Endodermal cell (in vitro differentiated cells): ENCODE data around the gene GHDC. TPM values are rescaled to one million over a fixed set of nuclear protein-coding genes. Genes with fewer than 3 reads are reported as not detected.

Experiments
- DNase-seq: peaks from one replicate; pipeline ENCODE4 v3.0.0-alpha.2; 2017
- H3K27ac ChIP-seq: 2 replicates; pipeline ENCODE4 v1.5.1; 2013; ENCODE audit warnings: mild to moderate bottlenecking, low read depth, low read length, moderate library complexity
- H3K27me3 ChIP-seq: 2 replicates; pipeline ENCODE4 v1.6.1; 2013; ENCODE audit warnings: mild to moderate bottlenecking, low read length, moderate library complexity; ENCODE audit not compliant: insufficient read depth, control insufficient read depth, poor library complexity, severe bottlenecking
- H3K36me3 ChIP-seq: 2 replicates; pipeline ENCODE4 v1.7.0; 2013; ENCODE audit warnings: mild to moderate bottlenecking, low read length, moderate library complexity; ENCODE audit not compliant: control insufficient read depth, insufficient read depth
- H3K4me1 ChIP-seq: one replicate; pipeline ENCODE4 v1.7.0; 2013; ENCODE audit warnings: low read length; ENCODE audit not compliant: control insufficient read depth, insufficient read depth
- H3K4me3 ChIP-seq: 2 replicates; pipeline ENCODE4 v1.5.1; 2013; ENCODE audit warnings: mild to moderate bottlenecking, low read length, moderate library complexity
- H3K9ac ChIP-seq: 2 replicates; pipeline ENCODE4 v1.6.1; 2013; ENCODE audit warnings: mild to moderate bottlenecking, low read length, moderate library complexity; ENCODE audit not compliant: poor library complexity, severe bottlenecking; ENCODE audit errors: extremely low read depth
- H3K9me3 ChIP-seq: 2 replicates; pipeline ENCODE4 v1.6.1; 2013; ENCODE audit warnings: mild to moderate bottlenecking, low read length, moderate library complexity; ENCODE audit not compliant: control insufficient read depth
- H3K27ac Mint-ChIP-seq: 2 replicates; pipeline ENCODE4 v1.8.0; 2020; ENCODE audit warnings: mixed read lengths
- H3K27me3 Mint-ChIP-seq: 2 replicates; pipeline ENCODE4 v1.8.0; 2021; ENCODE audit warnings: mild to moderate bottlenecking, mixed read lengths; ENCODE audit not compliant: insufficient read depth
- H3K36me3 Mint-ChIP-seq: 2 replicates; pipeline ENCODE4 v1.8.0; 2020; ENCODE audit warnings: low read depth, mixed read lengths
- H3K4me1 Mint-ChIP-seq: 2 replicates; pipeline ENCODE4 v1.8.0; 2020; ENCODE audit warnings: mixed read lengths
- H3K4me3 Mint-ChIP-seq: 2 replicates; pipeline ENCODE4 v1.8.0; 2020; ENCODE audit warnings: mild to moderate bottlenecking, moderate library complexity, mixed read lengths
- H3K9me3 Mint-ChIP-seq: 2 replicates; pipeline ENCODE4 v1.8.0; 2020; ENCODE audit warnings: mild to moderate bottlenecking, mixed read lengths
- WGBS, 2 experiments: methylation state at CpG; one replicate each; pipeline versions ENCODE4 v1.1.5 to v1.1.7; 2013; ENCODE audit warnings: missing lambda C conversion rate in 2 of 2, mixed read lengths in 1 of 2; ENCODE audit not compliant: insufficient coverage in 1 of 2, insufficient read length in 1 of 2; 5-methylcytosine and 5-hydroxymethylcytosine counted together
- total RNA-seq, 2 donors: library from RNA; stranded (reverse); fragmentation: NEBNext Ultra II Directional in 1 of 2; extraction: Animal tissue kit (Norgen Biotek cat#: 25700) in 1 of 2; gene quantifications; 2 replicates in 1 of 2; 3 replicates in 1 of 2; pipeline ENCODE4 v1.2.1, GENCODE V29; 2021
- TF ChIP-seq, protein P1 (sequence below): fragments of 200-600 bp; sonication (generic); conservative IDR thresholded peaks from 2 replicates; pipeline ENCODE4 v1.5.0; 2021; ENCODE audit warnings: antibody characterized with exemption, mild to moderate bottlenecking

Gene GHDC
- total RNA-seq, 2 donors from 2014 or later: 4.4 to 8.4 TPM

DNA sequence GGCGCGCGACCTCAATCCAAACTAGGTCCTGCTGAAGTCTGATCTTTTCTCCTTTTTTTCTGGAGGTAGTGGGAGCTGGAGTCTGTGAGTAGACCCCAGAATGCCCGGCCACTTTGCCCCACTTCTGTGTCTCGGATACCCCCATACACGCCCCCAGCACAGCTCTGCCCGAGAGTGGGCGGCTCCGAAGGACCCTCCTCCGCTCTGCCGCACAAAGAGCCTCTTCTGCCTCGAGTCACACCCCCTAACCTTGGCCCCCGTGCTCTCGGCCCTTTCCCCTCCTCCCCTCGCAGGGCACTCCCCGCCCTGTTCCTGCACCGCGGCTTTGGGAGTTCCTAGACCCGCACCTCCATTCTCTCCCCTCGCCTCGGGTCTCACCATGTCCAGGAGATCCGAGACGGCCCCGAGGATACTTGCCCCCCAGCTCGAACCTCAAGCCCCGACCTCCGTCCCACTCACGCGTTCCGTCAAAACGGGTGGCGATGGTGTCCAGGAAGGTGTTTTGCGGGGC, 13.8 kb downstream of the GHDC start:
- H3K27me3 ChIP-seq: peaks cover 69% of the 10 kb centered on the region
- H3K4me1 ChIP-seq: peaks cover 2% of the 10 kb centered on the region
- 0 to 2% methylated on average over 6 to 33 of the region's 33 CpGs for WGBS, 2 experiments
- no peak overlapping the region for H3K9ac ChIP-seq
- H3K4me3 ChIP-seq: peak overlapping the region; percentile 68
- H3K9me3 ChIP-seq: no peaks in the 10 kb centered on the region
- Mint-ChIP-seq H3K27me3 (peaks cover 78% of the 10 kb centered on the region), H3K4me3 (peak overlapping the region; percentile 53), H3K36me3 (no peaks in the 10 kb centered on the region), H3K27ac (no peak overlapping the region), H3K4me1 (peaks cover 8% of the 10 kb centered on the region), H3K9me3 (no peaks in the 10 kb centered on the region)
- peak; percentile 82 for DNase-seq
- TF ChIP-seq, protein P1, sequence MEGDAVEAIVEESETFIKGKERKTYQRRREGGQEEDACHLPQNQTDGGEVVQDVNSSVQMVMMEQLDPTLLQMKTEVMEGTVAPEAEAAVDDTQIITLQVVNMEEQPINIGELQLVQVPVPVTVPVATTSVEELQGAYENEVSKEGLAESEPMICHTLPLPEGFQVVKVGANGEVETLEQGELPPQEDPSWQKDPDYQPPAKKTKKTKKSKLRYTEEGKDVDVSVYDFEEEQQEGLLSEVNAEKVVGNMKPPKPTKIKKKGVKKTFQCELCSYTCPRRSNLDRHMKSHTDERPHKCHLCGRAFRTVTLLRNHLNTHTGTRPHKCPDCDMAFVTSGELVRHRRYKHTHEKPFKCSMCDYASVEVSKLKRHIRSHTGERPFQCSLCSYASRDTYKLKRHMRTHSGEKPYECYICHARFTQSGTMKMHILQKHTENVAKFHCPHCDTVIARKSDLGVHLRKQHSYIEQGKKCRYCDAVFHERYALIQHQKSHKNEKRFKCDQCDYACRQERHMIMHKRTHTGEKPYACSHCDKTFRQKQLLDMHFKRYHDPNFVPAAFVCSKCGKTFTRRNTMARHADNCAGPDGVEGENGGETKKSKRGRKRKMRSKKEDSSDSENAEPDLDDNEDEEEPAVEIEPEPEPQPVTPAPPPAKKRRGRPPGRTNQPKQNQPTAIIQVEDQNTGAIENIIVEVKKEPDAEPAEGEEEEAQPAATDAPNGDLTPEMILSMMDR: no peak
- H3K36me3 ChIP-seq: no peaks in the 10 kb centered on the region
- H3K27ac ChIP-seq: no peak overlapping the region

DNA sequence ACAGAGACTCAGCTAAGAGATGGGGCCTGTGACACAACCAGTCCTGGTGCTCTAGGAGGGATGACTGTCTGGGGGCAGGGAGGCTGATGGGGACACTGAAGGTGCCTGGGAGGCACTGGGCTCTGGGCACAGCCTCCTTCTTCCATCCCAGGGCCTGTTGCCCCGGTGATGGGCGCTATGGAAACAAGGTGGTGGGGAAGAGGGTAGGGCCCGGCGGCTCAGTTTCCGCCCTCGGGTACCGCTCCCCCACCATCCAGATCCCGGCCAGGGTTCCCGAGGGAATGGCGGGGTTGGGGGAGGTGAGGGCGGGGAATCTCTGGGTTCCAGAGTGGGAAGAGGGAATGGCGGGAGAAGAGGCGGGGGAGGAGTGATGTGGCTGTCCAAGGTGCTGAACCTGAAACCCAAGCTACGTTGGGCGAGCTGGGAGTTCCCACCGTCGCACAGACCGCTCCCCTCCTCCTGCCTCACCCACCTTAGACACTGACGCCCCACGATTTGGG, 14.3 kb downstream of the GHDC start:
- peak; percentile 96 for DNase-seq
- H3K27ac Mint-ChIP-seq: no peak overlapping the region
- H3K4me3 ChIP-seq: peak overlapping the region; percentile 68
- H3K9me3 ChIP-seq: no peaks in the 10 kb centered on the region
- no peaks in the 10 kb centered on the region for H3K36me3 Mint-ChIP-seq
- peak overlapping the region; percentile 53 for H3K4me3 Mint-ChIP-seq
- H3K27me3 ChIP-seq: peaks cover 68% of the 10 kb centered on the region
- peaks cover 8% of the 10 kb centered on the region for H3K4me1 Mint-ChIP-seq
- 7 to 10% methylated on average over 9 to 15 of the region's 20 CpGs for WGBS, 2 experiments
- no peak overlapping the region for H3K9ac ChIP-seq
- no peaks in the 10 kb centered on the region for H3K4me1 ChIP-seq
- H3K36me3 ChIP-seq: no peaks in the 10 kb centered on the region
- TF ChIP-seq, protein P1: no peak
- H3K9me3 Mint-ChIP-seq: no peaks in the 10 kb centered on the region
- no peak overlapping the region for H3K27ac ChIP-seq
- peaks cover 74% of the 10 kb centered on the region for H3K27me3 Mint-ChIP-seq

DNA sequence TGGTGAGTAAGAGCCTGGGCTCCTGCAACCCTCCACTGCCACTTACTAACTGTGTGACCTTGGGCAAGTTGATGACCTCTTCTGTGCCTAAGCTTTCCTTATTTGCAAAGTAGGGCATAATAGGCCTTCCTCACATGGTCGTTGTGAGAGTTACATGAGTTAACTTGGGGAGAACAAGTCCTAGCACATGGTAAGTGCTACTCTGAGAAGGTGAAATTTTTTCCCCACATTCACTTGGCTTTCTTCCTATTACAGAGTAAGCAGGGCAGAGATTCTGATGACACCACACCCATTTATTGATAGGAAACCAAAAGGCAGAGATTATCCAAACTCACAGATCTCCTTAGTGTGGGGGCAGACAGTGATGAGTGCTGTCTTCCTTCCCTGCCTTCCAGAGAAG, 15.0 kb downstream of the GHDC start:
- peaks cover 62% of the 10 kb centered on the region for H3K27me3 ChIP-seq
- H3K9ac ChIP-seq: no peak overlapping the region
- DNase-seq: no peak
- TF ChIP-seq, protein P1: no peak
- H3K9me3 ChIP-seq: no peaks in the 10 kb centered on the region
- H3K27me3 Mint-ChIP-seq: peaks cover 68% of the 10 kb centered on the region
- H3K36me3 ChIP-seq: no peaks in the 10 kb centered on the region
- H3K9me3 Mint-ChIP-seq: no peaks in the 10 kb centered on the region
- no peak overlapping the region for H3K4me3 ChIP-seq
- 44 to 50% methylated on average over 1 of the region's 1 CpG for WGBS, 2 experiments
- H3K4me1 ChIP-seq: no peaks in the 10 kb centered on the region
- H3K27ac ChIP-seq: no peak overlapping the region
- H3K36me3 Mint-ChIP-seq: no peaks in the 10 kb centered on the region
- H3K4me1 Mint-ChIP-seq: peaks cover 8% of the 10 kb centered on the region
- H3K4me3 Mint-ChIP-seq: no peak overlapping the region
- no peak overlapping the region for H3K27ac Mint-ChIP-seq
